Measurements from ENCODE around the gene ZNF688. TPM values are rescaled to one million over a fixed set of nuclear protein-coding genes. Genes with fewer than 3 reads are reported as not detected.
"Not testable (repeated sequence)": the region's sequence is repeated elsewhere in the genome, so short reads cannot be mapped to it uniquely, and the experiment has no call there.

Gene ZNF688
- polyA plus RNA-seq, 3 donors: 14.2 to 19.7 (median 17.7) TPM

- no peak for DNase-seq
Observed at GRCh38 chr16:30535106-30535776, 36.3 kb downstream of the ZNF688 start.

GRCh38 chr16:30534368-30535105 is 37.0 kb downstream of the ZNF688 start, which contains the start of gene ZNF747:
Gene ZNF747 (minus strand): TSS chr16:30534858. CDS start chr16:30534679, 179 bp downstream.
- DNase-seq: peak; percentile 94

GRCh38 chr16:30533748-30534367 is 37.7 kb downstream of the ZNF688 start:
- DNase-seq: no peak

GRCh38 chr16:30533146-30533522 is 38.4 kb downstream of the ZNF688 start:
- DNase-seq: no peak

GRCh38 chr16:30532285-30533145 is 39.0 kb downstream of the ZNF688 start:
- DNase-seq: no peak

GRCh38 chr16:30530163-30531037 is 41.1 kb downstream of the ZNF688 start:
- no peak for DNase-seq

GRCh38 chr16:30528799-30529457 is 42.6 kb downstream of the ZNF688 start:
- no peak for DNase-seq

GRCh38 chr16:30527635-30528178 is 43.8 kb downstream of the ZNF688 start:
- DNase-seq: no peak

- DNase-seq: peak; percentile 99
Observed at GRCh38 chr16:30526823-30527634, 44.5 kb downstream of the ZNF688 start.

- peak; percentile 45 for DNase-seq
Observed at GRCh38 chr16:30526137-30526822, 45.2 kb downstream of the ZNF688 start, which contains the start of gene ZNF768. Gene ZNF768 (minus strand): TSS chr16:30526566. CDS start chr16:30526413, 153 bp downstream.

GRCh38 chr16:30525844-30526136 is 45.7 kb downstream of the ZNF688 start:
- DNase-seq: no peak

GRCh38 chr16:30524575-30525568 is 46.6 kb downstream of the ZNF688 start:
- no peak for DNase-seq

GRCh38 chr16:30523768-30524574 is 47.5 kb downstream of the ZNF688 start:
- DNase-seq: no peak

- DNase-seq: not testable (repeated sequence)
Observed at GRCh38 chr16:30522702-30523463, 48.6 kb downstream of the ZNF688 start.

GRCh38 chr16:30521873-30522641 is 49.5 kb downstream of the ZNF688 start:
- peak; percentile 64 for DNase-seq
